ENCODE results near the gene ZDHHC17. TPM values are rescaled to one million over a fixed set of nuclear protein-coding genes. Genes with fewer than 3 reads are reported as not detected.

Gene ZDHHC17
- total RNA-seq, 1 experiment from 2014 or later: 25.3 TPM

DNA sequence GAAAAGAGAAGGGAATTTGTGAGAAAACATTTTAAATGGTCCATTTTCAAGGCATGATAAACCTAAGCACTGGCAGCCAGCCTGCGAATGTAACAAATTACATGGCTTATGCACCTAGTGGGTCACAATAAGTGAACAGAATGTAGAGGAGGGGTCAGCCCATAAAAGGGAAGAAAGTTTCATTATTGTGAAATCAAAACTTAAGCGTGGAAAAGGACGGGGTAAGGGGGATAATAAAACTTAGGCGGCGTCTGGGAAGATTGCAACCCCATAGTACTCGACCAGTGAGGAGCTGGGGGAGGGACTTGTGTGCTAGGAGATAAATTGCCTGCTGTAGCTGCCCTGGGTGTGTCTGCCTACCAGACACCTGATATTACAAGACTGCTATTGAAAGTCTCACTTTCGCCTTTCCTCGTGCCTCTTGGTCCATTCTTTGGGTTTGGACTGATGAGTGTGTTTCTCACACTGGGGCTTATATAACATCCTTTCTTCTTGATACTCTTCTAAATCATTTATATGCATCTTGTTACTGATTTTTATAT, 40.6 kb downstream of the ZDHHC17 start:
- ChIA-PET CTCF (no interaction called here), POLR2A (no interaction called here), RAD21 (ENCODE audit: low non-redundant PET in 1 of 2, low total read pairs in 2 of 2, uncharacterized antibody in 2 of 2, unreplicated experiment in 2 of 2) (no interaction called here)
- Histone ChIP-seq H3K4me2 (ENCODE audit: low read length) (no peak overlapping the region), H3K79me2 (ENCODE audit: insufficient read depth, low read length) (peaks cover 7% of the 10 kb centered on the region; the same call in 1 of the 2 replicates), H3K9ac (ENCODE audit: low read length) (no peak overlapping the region), H2AFZ (ENCODE audit: low read depth, low read length, poor library complexity, severe bottlenecking) (no peak overlapping the region), H3K4me1 (ENCODE audit: control insufficient read depth in 1 of 2, insufficient read depth in 2 of 2, low read length in 2 of 2) (no peaks in the 10 kb centered on the region), H3K9me3 (ENCODE audit: control insufficient read depth in 1 of 2, insufficient read depth in 1 of 2, low read depth in 1 of 2, low read length in 2 of 2) (no peaks in the 10 kb centered on the region), H3K9me2 (ENCODE audit: insufficient read depth) (no peaks in the 10 kb centered on the region), H4K20me1 (ENCODE audit: insufficient read depth) (0 out of 2 replicates have a peak, but pooled peaks cover 2% of the 10 kb centered on the region), H3K36me3 (ENCODE audit: control insufficient read depth in 1 of 2, insufficient read depth in 2 of 2, low read length in 2 of 2) (peaks cover 4% of the 10 kb centered on the region in 2 experiments; a peak in 2 of 4 replicates), H3K27ac (ENCODE audit: low read depth, low read length) (no peak overlapping the region), H3K27me3 (ENCODE audit: insufficient read depth, low read length) (no peaks in the 10 kb centered on the region), H3K4me3 (replicated peaks in 1 of 2; ENCODE audit: low read depth in 1 of 2, low read length in 2 of 2) (no peak overlapping the region)
- no peak for TF ChIP-seq SRF (IDR thresholded peaks at IDR 0.05; ENCODE audit: low read depth)
- TF ChIP-seq POLR2A (IDR thresholded peaks at IDR 0.05; ENCODE audit: borderline replicate concordance, extremely low read depth, insufficient read depth, insufficient read length): no peak
- TF ChIP-seq, protein P1, sequence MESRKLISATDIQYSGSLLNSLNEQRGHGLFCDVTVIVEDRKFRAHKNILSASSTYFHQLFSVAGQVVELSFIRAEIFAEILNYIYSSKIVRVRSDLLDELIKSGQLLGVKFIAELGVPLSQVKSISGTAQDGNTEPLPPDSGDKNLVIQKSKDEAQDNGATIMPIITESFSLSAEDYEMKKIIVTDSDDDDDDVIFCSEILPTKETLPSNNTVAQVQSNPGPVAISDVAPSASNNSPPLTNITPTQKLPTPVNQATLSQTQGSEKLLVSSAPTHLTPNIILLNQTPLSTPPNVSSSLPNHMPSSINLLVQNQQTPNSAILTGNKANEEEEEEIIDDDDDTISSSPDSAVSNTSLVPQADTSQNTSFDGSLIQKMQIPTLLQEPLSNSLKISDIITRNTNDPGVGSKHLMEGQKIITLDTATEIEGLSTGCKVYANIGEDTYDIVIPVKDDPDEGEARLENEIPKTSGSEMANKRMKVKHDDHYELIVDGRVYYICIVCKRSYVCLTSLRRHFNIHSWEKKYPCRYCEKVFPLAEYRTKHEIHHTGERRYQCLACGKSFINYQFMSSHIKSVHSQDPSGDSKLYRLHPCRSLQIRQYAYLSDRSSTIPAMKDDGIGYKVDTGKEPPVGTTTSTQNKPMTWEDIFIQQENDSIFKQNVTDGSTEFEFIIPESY (IDR thresholded peaks at IDR 0.05; ENCODE audit: extremely low read depth, insufficient replicate concordance, low read length): no peak
- TF ChIP-seq ATF3 (IDR thresholded peaks at IDR 0.05): no peak
- no peak for TF ChIP-seq EGR1 (IDR thresholded peaks at IDR 0.05; ENCODE audit: low read depth)
- no peak for TF ChIP-seq EZH2phosphoT487 (IDR thresholded peaks at IDR 0.05; ENCODE audit: borderline replicate concordance)
- TF ChIP-seq TCF7L2 (IDR thresholded peaks at IDR 0.05; ENCODE audit: borderline replicate concordance, extremely low read depth, insufficient read depth, insufficient read length): no peak
- TF ChIP-seq, protein P2, sequence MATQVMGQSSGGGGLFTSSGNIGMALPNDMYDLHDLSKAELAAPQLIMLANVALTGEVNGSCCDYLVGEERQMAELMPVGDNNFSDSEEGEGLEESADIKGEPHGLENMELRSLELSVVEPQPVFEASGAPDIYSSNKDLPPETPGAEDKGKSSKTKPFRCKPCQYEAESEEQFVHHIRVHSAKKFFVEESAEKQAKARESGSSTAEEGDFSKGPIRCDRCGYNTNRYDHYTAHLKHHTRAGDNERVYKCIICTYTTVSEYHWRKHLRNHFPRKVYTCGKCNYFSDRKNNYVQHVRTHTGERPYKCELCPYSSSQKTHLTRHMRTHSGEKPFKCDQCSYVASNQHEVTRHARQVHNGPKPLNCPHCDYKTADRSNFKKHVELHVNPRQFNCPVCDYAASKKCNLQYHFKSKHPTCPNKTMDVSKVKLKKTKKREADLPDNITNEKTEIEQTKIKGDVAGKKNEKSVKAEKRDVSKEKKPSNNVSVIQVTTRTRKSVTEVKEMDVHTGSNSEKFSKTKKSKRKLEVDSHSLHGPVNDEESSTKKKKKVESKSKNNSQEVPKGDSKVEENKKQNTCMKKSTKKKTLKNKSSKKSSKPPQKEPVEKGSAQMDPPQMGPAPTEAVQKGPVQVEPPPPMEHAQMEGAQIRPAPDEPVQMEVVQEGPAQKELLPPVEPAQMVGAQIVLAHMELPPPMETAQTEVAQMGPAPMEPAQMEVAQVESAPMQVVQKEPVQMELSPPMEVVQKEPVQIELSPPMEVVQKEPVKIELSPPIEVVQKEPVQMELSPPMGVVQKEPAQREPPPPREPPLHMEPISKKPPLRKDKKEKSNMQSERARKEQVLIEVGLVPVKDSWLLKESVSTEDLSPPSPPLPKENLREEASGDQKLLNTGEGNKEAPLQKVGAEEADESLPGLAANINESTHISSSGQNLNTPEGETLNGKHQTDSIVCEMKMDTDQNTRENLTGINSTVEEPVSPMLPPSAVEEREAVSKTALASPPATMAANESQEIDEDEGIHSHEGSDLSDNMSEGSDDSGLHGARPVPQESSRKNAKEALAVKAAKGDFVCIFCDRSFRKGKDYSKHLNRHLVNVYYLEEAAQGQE (IDR thresholded peaks at IDR 0.05; ENCODE audit: low read depth): no peak
- no peak for TF ChIP-seq RAD21 (IDR thresholded peaks at IDR 0.05; ENCODE audit: low read depth)
- no TSS peak for BruUV-seq (replicated peaks)
- ATAC-seq (no peak), DNase-seq (ENCODE audit: low read depth, low spot score) (no peak)
- intact Hi-C loops (cut with micrococcal nuclease): no loop called here

Data from HCT116 (cell line).